Liver (tissue), 9 donors: ENCODE data around the gene MALRD1. TPM values are rescaled to one million over a fixed set of nuclear protein-coding genes. Genes with fewer than 3 reads are reported as not detected.

Source experiments
- DNase-seq: peaks from one replicate; pipeline ENCODE4 v3.0.0-alpha.2; 2017; ENCODE audit warnings: low spot score
- H3K27ac ChIP-seq, 2 donors: one replicate each; pipeline ENCODE4 v1.7.0; 2013; ENCODE audit warnings: inconsistent platforms in 2 of 2, low read length in 2 of 2, control low read depth in 1 of 2, low read depth in 1 of 2, mild to moderate bottlenecking in 1 of 2
- H3K27me3 ChIP-seq, 4 donors: one replicate each; pipeline versions ENCODE4 v1.6.1 to v1.7.0; 2013; ENCODE audit warnings: low read length in 3 of 4, inconsistent platforms in 1 of 4, mild to moderate bottlenecking in 1 of 4, moderate library complexity in 1 of 4; ENCODE audit not compliant: control insufficient read depth in 4 of 4, insufficient read depth in 4 of 4
- H3K36me3 ChIP-seq, 4 donors: one replicate each; pipeline versions ENCODE4 v1.6.1 to v1.7.0; 2013; ENCODE audit warnings: low read length in 3 of 4, mild to moderate bottlenecking in 3 of 4, low read depth in 1 of 4, moderate library complexity in 1 of 4; ENCODE audit not compliant: control insufficient read depth in 4 of 4, insufficient read depth in 3 of 4
- H3K4me1 ChIP-seq, 4 donors: one replicate each; pipeline versions ENCODE4 v1.6.1 to v1.7.0; 2013; ENCODE audit warnings: low read length in 3 of 4, mild to moderate bottlenecking in 3 of 4, moderate library complexity in 1 of 4; ENCODE audit not compliant: control insufficient read depth in 4 of 4, insufficient read depth in 4 of 4
- H3K4me3 ChIP-seq, 3 donors: one replicate each; pipeline versions ENCODE4 v1.6.1 to v1.7.0; 2013; ENCODE audit warnings: low read length in 3 of 3, control low read depth in 1 of 3, low read depth in 1 of 3, mild to moderate bottlenecking in 1 of 3
- H3K9ac ChIP-seq, 2 donors: one replicate each; pipeline ENCODE4 v1.7.0; 2013; ENCODE audit warnings: low read length in 2 of 2, mild to moderate bottlenecking in 2 of 2, moderate library complexity in 2 of 2, control low read depth in 1 of 2, low read depth in 1 of 2
- H3K9me3 ChIP-seq, 4 donors: one replicate each; pipeline versions ENCODE4 v1.6.1 to v1.7.0; 2013; ENCODE audit warnings: low read length in 3 of 4; ENCODE audit not compliant: control insufficient read depth in 4 of 4
- ATF3 ChIP-seq: IDR thresholded peaks from 2 replicates; pipeline ENCODE4 v1.6.1; 2016; ENCODE audit warnings: antibody characterized with exemption
- CTCF ChIP-seq: fragments of 150-350 bp; IDR thresholded peaks from 2 replicates; pipeline ENCODE4 v1.5.1; 2017; ENCODE audit warnings: improper control_type of control experiment, low read depth, low read length; ENCODE audit not compliant: missing input control
- EGR1 ChIP-seq, 2 donors: IDR thresholded peaks; 2 replicates each; pipeline ENCODE4 v1.6.1; 2016 to 2018; ENCODE audit warnings: antibody characterized with exemption in 2 of 2, low read depth in 2 of 2
- FOXA1 ChIP-seq: IDR thresholded peaks from 2 replicates; pipeline ENCODE4 v1.6.1; 2016; ENCODE audit warnings: antibody characterized with exemption
- FOXA2 ChIP-seq: IDR thresholded peaks from 2 replicates; pipeline ENCODE4 v1.6.1; 2016; ENCODE audit warnings: antibody characterized with exemption
- GABPA ChIP-seq, 2 donors: IDR thresholded peaks in 1 of 2; conservative IDR thresholded peaks in 1 of 2; 2 replicates each; pipeline ENCODE4 v1.6.1; 2016; ENCODE audit warnings: antibody characterized with exemption in 2 of 2, mild to moderate bottlenecking in 1 of 2, moderate library complexity in 1 of 2
- HNF4A ChIP-seq, 2 donors: conservative IDR thresholded peaks; 2 replicates each; pipeline ENCODE4 v1.6.1; 2016; ENCODE audit warnings: antibody characterized with exemption in 2 of 2, mild to moderate bottlenecking in 2 of 2
- HNF4G ChIP-seq: IDR thresholded peaks from 2 replicates; pipeline ENCODE4 v1.6.1; 2016; ENCODE audit warnings: antibody characterized with exemption
- JUND ChIP-seq, 2 donors: IDR thresholded peaks; 2 replicates each; pipeline ENCODE4 v1.6.1; 2016; ENCODE audit warnings: antibody characterized with exemption in 2 of 2
- MAX ChIP-seq: IDR thresholded peaks from 2 replicates; pipeline ENCODE4 v1.6.1; 2016; ENCODE audit warnings: antibody characterized with exemption
- NR2F2 ChIP-seq: IDR thresholded peaks from 2 replicates; pipeline ENCODE4 v1.6.1; 2016; ENCODE audit warnings: antibody characterized with exemption
- RAD21 ChIP-seq, 2 donors: IDR thresholded peaks; 2 replicates each; pipeline ENCODE4 v1.6.1; 2016; ENCODE audit warnings: antibody characterized with exemption in 2 of 2, mild to moderate bottlenecking in 2 of 2
- REST ChIP-seq: IDR thresholded peaks from 2 replicates; pipeline ENCODE4 v1.6.1; 2016; ENCODE audit warnings: antibody characterized with exemption, mild to moderate bottlenecking
- RXRA ChIP-seq, 2 donors: IDR thresholded peaks; 2 replicates each; pipeline ENCODE4 v1.6.1; 2017 to 2018; ENCODE audit warnings: antibody characterized with exemption in 2 of 2, mild to moderate bottlenecking in 1 of 2
- SP1 ChIP-seq: IDR thresholded peaks from 2 replicates; pipeline ENCODE4 v1.6.1; 2018; ENCODE audit warnings: antibody characterized with exemption, mild to moderate bottlenecking
- TAF1 ChIP-seq: conservative IDR thresholded peaks from 2 replicates; pipeline ENCODE4 v1.6.1; 2016; ENCODE audit warnings: antibody characterized with exemption, mild to moderate bottlenecking
- YY1 ChIP-seq: IDR thresholded peaks from 2 replicates; pipeline ENCODE4 v1.6.1; 2016; ENCODE audit warnings: antibody characterized with exemption, mild to moderate bottlenecking
- WGBS: extraction: QIAGEN DNeasy Blood & Tissue Kit; methylation state at CpG from one replicate; pipeline ENCODE4 v1.1.7; 2013; 5-methylcytosine and 5-hydroxymethylcytosine counted together
- polyA plus RNA-seq, 2 donors: library from polyadenylated mRNA; stranded (reverse) in 1 of 2; unstranded in 1 of 2; fragments of 200-250 nt in 1 of 2; fragments of >200 nt in 1 of 2; fragmentation: Nextera tagmentation in 1 of 2; extraction: Ambion mirVana in 1 of 2; gene quantifications; one replicate each; pipeline versions ENCODE4 v1.2.1 to v1.2.3, GENCODE V29; 2013 to 2015
- total RNA-seq, 2 donors: library from RNA; depleted of rRNA; stranded (reverse); fragments of >200 nt; gene quantifications; one replicate each; pipeline ENCODE4 v1.2.3, GENCODE V29; 2014
- TF ChIP-seq, protein P1 (sequence below): IDR thresholded peaks from 2 replicates; pipeline ENCODE4 v1.6.1; 2016; ENCODE audit warnings: antibody characterized with exemption
- donor health status: healthy.
- donor health status: healthy.
- donor health status: healthy.
- donor health status: healthy.
- donor health status: healthy.

Gene MALRD1
- total and polyA plus RNA-seq, 4 donors = 0.37 to 0.59 TPM; not detected in 2

GRCh38 chr10:19756919-19757318 is 708.3 kb downstream of the MALRD1 start:
- Histone ChIP-seq H3K4me3 (no peak overlapping the region), H3K4me1 (no peaks in the 10 kb centered on the region), H3K36me3 (no peaks in the 10 kb centered on the region), H3K27ac (no peak overlapping the region), H3K9me3 (no peaks in the 10 kb centered on the region), H3K27me3 (no peaks in the 10 kb centered on the region), H3K9ac (no peak overlapping the region)
- TF ChIP-seq SP1 (no peak), MAX (no peak), JUND (IDR thresholded peaks at IDR 0.05) (no peak), REST (no peak), FOXA2 (no peak), HNF4G (no peak), RAD21 (IDR thresholded peaks at IDR 0.05) (no peak), CTCF (no peak), NR2F2 (no peak), EGR1 (IDR thresholded peaks at IDR 0.05; ENCODE audit: low read depth in 2 of 2) (no peak), FOXA1 (no peak), GABPA (IDR thresholded peaks at IDR 0.05 in 1 of 2, conservative IDR thresholded peaks at IDR 0.05 in 1 of 2) (no peak), TAF1 (no peak)
- TF ChIP-seq, protein P1, sequence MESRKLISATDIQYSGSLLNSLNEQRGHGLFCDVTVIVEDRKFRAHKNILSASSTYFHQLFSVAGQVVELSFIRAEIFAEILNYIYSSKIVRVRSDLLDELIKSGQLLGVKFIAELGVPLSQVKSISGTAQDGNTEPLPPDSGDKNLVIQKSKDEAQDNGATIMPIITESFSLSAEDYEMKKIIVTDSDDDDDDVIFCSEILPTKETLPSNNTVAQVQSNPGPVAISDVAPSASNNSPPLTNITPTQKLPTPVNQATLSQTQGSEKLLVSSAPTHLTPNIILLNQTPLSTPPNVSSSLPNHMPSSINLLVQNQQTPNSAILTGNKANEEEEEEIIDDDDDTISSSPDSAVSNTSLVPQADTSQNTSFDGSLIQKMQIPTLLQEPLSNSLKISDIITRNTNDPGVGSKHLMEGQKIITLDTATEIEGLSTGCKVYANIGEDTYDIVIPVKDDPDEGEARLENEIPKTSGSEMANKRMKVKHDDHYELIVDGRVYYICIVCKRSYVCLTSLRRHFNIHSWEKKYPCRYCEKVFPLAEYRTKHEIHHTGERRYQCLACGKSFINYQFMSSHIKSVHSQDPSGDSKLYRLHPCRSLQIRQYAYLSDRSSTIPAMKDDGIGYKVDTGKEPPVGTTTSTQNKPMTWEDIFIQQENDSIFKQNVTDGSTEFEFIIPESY = no peak
- 69% methylated on average over 3 of the region's 3 CpGs for WGBS
- no peak for DNase-seq

DNA sequence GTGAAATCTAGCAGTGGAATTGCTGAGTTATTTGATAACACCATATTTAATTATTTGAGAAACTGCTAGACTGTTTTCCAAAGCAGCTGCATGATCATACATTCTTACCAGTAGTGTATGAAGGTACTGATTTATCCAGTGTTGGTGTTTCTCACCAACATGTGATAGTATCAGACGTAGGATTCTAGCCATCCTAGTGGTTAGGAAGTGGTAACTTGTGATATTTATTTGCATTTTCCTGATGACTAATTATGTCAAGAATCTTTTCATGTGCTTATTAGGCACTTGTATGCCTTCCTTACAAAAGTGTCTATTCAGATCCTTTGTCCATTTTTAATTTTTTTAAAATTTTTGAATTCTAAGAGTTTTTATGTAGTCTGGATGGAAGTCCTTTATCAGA is 713.4 kb downstream of the MALRD1 start:
- H3K4me3 ChIP-seq = no peak overlapping the region
- no peaks in the 10 kb centered on the region for H3K9me3 ChIP-seq
- DNase-seq = no peak
- H3K36me3 ChIP-seq = no peaks in the 10 kb centered on the region
- H3K9ac ChIP-seq = no peak overlapping the region
- H3K27ac ChIP-seq = no peak overlapping the region
- no peaks in the 10 kb centered on the region for H3K27me3 ChIP-seq
- no peaks in the 10 kb centered on the region for H3K4me1 ChIP-seq
- 73% methylated on average over 1 of the region's 1 CpG for WGBS
- TF ChIP-seq HNF4A (conservative IDR thresholded peaks at IDR 0.05) = no peak
- no peak for TF ChIP-seq YY1
- no peak for TF ChIP-seq ATF3
- TF ChIP-seq NR2F2 = no peak
- no peak for TF ChIP-seq FOXA2
- no peak for TF ChIP-seq FOXA1
- TF ChIP-seq EGR1 (IDR thresholded peaks at IDR 0.05; ENCODE audit: low read depth in 2 of 2) = no peak
- TF ChIP-seq, protein P1 = no peak
- no peak for TF ChIP-seq RAD21 (IDR thresholded peaks at IDR 0.05)
- no peak for TF ChIP-seq RXRA (IDR thresholded peaks at IDR 0.05)
- no peak for TF ChIP-seq REST
- no peak for TF ChIP-seq HNF4G
